ENCODE measurements around the gene NDUFS1.

NDUFS1 gene

GRCh38 chr2:206150631-206151030 lies 8.6 kb downstream of the NDUFS1 start:
- ATAC-seq = no peak
- TF ChIP-seq ZFP3 (CRISPR knock-in tag; IDR thresholded peaks at IDR 0.05) (no peak), CREB5 (CRISPR knock-in tag; IDR thresholded peaks at IDR 0.05; ENCODE audit: low read depth) (no peak), TCF4 (CRISPR knock-in tag; IDR thresholded peaks at IDR 0.05; ENCODE audit: borderline replicate concordance) (no peak), ZC3H10 (CRISPR knock-in tag; IDR thresholded peaks at IDR 0.05) (no peak), ZNF565 (CRISPR knock-in tag; conservative IDR thresholded peaks at IDR 0.05; ENCODE audit: low read depth) (no peak), TSHZ2 (CRISPR knock-in tag; IDR thresholded peaks at IDR 0.05) (no peak), ESRRG (CRISPR knock-in tag; IDR thresholded peaks at IDR 0.05) (no peak)
- TF ChIP-seq, protein P1, sequence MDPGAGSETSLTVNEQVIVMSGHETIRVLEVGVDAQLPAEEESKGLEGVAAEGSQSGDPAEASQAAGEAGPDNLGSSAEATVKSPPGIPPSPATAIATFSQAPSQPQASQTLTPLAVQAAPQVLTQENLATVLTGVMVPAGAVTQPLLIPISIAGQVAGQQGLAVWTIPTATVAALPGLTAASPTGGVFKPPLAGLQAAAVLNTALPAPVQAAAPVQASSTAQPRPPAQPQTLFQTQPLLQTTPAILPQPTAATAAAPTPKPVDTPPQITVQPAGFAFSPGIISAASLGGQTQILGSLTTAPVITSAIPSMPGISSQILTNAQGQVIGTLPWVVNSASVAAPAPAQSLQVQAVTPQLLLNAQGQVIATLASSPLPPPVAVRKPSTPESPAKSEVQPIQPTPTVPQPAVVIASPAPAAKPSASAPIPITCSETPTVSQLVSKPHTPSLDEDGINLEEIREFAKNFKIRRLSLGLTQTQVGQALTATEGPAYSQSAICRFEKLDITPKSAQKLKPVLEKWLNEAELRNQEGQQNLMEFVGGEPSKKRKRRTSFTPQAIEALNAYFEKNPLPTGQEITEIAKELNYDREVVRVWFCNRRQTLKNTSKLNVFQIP (CRISPR knock-in tag; IDR thresholded peaks at IDR 0.05; ENCODE audit: borderline replicate concordance, low read depth) = no peak

DNA sequence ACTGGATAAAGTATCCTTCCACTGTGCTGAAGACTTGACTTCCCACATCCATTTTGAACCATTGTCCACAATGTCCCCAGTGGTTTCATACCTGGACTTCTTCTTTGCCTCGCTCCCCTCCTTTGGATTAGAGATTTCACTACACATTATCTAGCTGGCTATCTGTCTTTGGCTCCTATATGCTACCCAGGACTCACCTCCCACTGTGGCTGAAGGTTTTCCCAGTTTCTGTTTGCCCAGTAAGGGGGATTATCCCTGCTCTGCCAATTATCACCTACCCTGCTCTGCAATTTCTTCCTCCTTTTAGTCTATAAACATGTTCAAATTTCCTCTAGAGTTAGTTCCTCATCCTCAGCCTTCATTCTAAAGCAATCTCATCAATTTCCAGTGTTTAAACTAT lies 9.1 kb downstream of the NDUFS1 start:
- ATAC-seq = no peak
- TF ChIP-seq SNAI2 (CRISPR knock-in tag; IDR thresholded peaks at IDR 0.05) = no peak
- no peak for TF ChIP-seq ZNF565 (CRISPR knock-in tag; conservative IDR thresholded peaks at IDR 0.05; ENCODE audit: low read depth)
- TF ChIP-seq, protein P2, sequence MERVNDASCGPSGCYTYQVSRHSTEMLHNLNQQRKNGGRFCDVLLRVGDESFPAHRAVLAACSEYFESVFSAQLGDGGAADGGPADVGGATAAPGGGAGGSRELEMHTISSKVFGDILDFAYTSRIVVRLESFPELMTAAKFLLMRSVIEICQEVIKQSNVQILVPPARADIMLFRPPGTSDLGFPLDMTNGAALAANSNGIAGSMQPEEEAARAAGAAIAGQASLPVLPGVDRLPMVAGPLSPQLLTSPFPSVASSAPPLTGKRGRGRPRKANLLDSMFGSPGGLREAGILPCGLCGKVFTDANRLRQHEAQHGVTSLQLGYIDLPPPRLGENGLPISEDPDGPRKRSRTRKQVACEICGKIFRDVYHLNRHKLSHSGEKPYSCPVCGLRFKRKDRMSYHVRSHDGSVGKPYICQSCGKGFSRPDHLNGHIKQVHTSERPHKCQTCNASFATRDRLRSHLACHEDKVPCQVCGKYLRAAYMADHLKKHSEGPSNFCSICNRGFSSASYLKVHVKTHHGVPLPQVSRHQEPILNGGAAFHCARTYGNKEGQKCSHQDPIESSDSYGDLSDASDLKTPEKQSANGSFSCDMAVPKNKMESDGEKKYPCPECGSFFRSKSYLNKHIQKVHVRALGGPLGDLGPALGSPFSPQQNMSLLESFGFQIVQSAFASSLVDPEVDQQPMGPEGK (CRISPR knock-in tag; IDR thresholded peaks at IDR 0.05; ENCODE audit: borderline replicate concordance) = no peak
- TF ChIP-seq TOX (CRISPR knock-in tag; IDR thresholded peaks at IDR 0.05; ENCODE audit: borderline replicate concordance) = no peak
- TF ChIP-seq CSDC2 (CRISPR knock-in tag; IDR thresholded peaks at IDR 0.05) = no peak
- TF ChIP-seq GLIS3 (CRISPR knock-in tag; IDR thresholded peaks at IDR 0.05) = no peak
- no peak for TF ChIP-seq TSHZ2 (CRISPR knock-in tag; IDR thresholded peaks at IDR 0.05)
- TF ChIP-seq RARB (CRISPR knock-in tag; IDR thresholded peaks at IDR 0.05) = no peak
- TF ChIP-seq, protein P3, sequence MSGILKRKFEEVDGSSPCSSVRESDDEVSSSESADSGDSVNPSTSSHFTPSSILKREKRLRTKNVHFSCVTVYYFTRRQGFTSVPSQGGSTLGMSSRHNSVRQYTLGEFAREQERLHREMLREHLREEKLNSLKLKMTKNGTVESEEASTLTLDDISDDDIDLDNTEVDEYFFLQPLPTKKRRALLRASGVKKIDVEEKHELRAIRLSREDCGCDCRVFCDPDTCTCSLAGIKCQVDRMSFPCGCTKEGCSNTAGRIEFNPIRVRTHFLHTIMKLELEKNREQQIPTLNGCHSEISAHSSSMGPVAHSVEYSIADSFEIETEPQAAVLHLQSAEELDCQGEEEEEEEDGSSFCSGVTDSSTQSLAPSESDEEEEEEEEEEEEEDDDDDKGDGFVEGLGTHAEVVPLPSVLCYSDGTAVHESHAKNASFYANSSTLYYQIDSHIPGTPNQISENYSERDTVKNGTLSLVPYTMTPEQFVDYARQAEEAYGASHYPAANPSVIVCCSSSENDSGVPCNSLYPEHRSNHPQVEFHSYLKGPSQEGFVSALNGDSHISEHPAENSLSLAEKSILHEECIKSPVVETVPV (CRISPR knock-in tag; IDR thresholded peaks at IDR 0.05) = no peak
- TF ChIP-seq ZFP3 (CRISPR knock-in tag; IDR thresholded peaks at IDR 0.05) = no peak
- TF ChIP-seq ZNF8 (CRISPR knock-in tag; IDR thresholded peaks at IDR 0.05) = no peak

DNA sequence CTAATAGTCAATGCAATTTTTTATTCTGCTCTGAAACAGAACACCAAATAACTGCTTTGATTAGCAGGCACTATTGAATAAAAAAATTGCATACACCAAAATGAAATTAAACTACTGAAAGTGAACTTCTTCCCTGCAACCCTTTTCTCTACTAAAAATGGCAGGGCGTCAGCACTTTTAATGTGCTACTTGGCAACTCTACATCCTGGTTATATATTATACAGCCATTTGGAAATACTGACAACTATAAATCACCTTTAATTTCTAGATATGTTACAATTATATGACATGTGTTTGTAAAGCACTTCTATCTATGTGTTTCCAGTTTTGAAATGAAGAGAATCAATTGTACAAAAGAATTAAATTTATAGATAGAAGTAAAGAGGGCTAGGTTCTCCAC lies 9.9 kb downstream of the NDUFS1 start:
- no peak for ATAC-seq
- no peak for TF ChIP-seq CSDC2 (CRISPR knock-in tag; IDR thresholded peaks at IDR 0.05)
- TF ChIP-seq ZFP3 (CRISPR knock-in tag; IDR thresholded peaks at IDR 0.05) = no peak
- TF ChIP-seq BACH2 (CRISPR knock-in tag; IDR thresholded peaks at IDR 0.05; ENCODE audit: borderline replicate concordance) = no peak
- no peak for TF ChIP-seq ZFP30 (CRISPR knock-in tag; IDR thresholded peaks at IDR 0.05)
- TF ChIP-seq, protein P2 (CRISPR knock-in tag; IDR thresholded peaks at IDR 0.05; ENCODE audit: borderline replicate concordance) = no peak
- TF ChIP-seq RARB (CRISPR knock-in tag; IDR thresholded peaks at IDR 0.05) = no peak
- TF ChIP-seq CREB5 (CRISPR knock-in tag; IDR thresholded peaks at IDR 0.05; ENCODE audit: low read depth) = no peak
- TF ChIP-seq TOX (CRISPR knock-in tag; IDR thresholded peaks at IDR 0.05; ENCODE audit: borderline replicate concordance) = no peak
- TF ChIP-seq PPARA (CRISPR knock-in tag; IDR thresholded peaks at IDR 0.05; ENCODE audit: borderline replicate concordance) = no peak
- TF ChIP-seq, protein P1 (CRISPR knock-in tag; IDR thresholded peaks at IDR 0.05; ENCODE audit: borderline replicate concordance, low read depth) = no peak
